Putamen (tissue), 1 donor: Measurements from ENCODE around the gene NAPB.
"Not testable (repeated sequence)": the region's sequence is repeated elsewhere in the genome, so short reads cannot be mapped to it uniquely, and the experiment has no call there.

Experiments
- DNase-seq: peaks from one replicate; pipeline ENCODE4 v3.0.0-alpha.2; 2016; ENCODE audit warnings: low spot score

The NAPB gene

GRCh38 chr20:23420943-23421931 is at the start of gene NAPB:
NAPB (minus strand) TSS chr20:23421488; CDS start chr20:23421402, 86 bp downstream.
- peak; percentile 94 for DNase-seq

GRCh38 chr20:23466961-23467360 is 45.7 kb upstream of the NAPB start:
- not testable (repeated sequence) for DNase-seq

- no peak for DNase-seq
Measured at GRCh38 chr20:23461180-23461579, 39.9 kb upstream of the NAPB start.

GRCh38 chr20:23459461-23460150 is 38.3 kb upstream of the NAPB start:
- no peak for DNase-seq

- DNase-seq = no peak
Measured at GRCh38 chr20:23456873-23457272, 35.6 kb upstream of the NAPB start.

- no peak for DNase-seq
Measured at GRCh38 chr20:23456409-23456808, 35.1 kb upstream of the NAPB start.

GRCh38 chr20:23455639-23456038 is 34.4 kb upstream of the NAPB start:
- DNase-seq = no peak

- no peak for DNase-seq
Measured at GRCh38 chr20:23454816-23455215, 33.5 kb upstream of the NAPB start.

GRCh38 chr20:23453549-23454543 is 32.6 kb upstream of the NAPB start:
- DNase-seq = no peak

- no peak for DNase-seq
Measured at GRCh38 chr20:23452776-23453175, 31.5 kb upstream of the NAPB start, which contains the start of gene CST11. CST11 (minus strand) TSS chr20:23452876; CDS start chr20:23452811, 65 bp downstream.

- DNase-seq = no peak
Measured at GRCh38 chr20:23451956-23452487, 30.7 kb upstream of the NAPB start.

- DNase-seq = no peak
Measured at GRCh38 chr20:23450877-23451276, 29.6 kb upstream of the NAPB start.

GRCh38 chr20:23449421-23449820 is 28.1 kb upstream of the NAPB start:
- no peak for DNase-seq

- no peak for DNase-seq
Measured at GRCh38 chr20:23448167-23448566, 26.9 kb upstream of the NAPB start.

GRCh38 chr20:23446505-23446904 is 25.2 kb upstream of the NAPB start:
- peak; percentile 57 for DNase-seq

- no peak for DNase-seq
Measured at GRCh38 chr20:23445596-23446217, 24.4 kb upstream of the NAPB start.

- no peak for DNase-seq
Measured at GRCh38 chr20:23444859-23445258, 23.6 kb upstream of the NAPB start.

- no peak for DNase-seq
Measured at GRCh38 chr20:23442436-23442835, 21.1 kb upstream of the NAPB start.

- peak; percentile 48 for DNase-seq
Measured at GRCh38 chr20:23441850-23442313, 20.6 kb upstream of the NAPB start.

- DNase-seq = no peak
Measured at GRCh38 chr20:23440004-23440403, 18.7 kb upstream of the NAPB start.

- no peak for DNase-seq
Measured at GRCh38 chr20:23438661-23439060, 17.4 kb upstream of the NAPB start.
